ENCODE results near the gene TTLL4. TPM values are rescaled to one million over a fixed set of nuclear protein-coding genes. Genes with fewer than 3 reads are reported as not detected.

Gene TTLL4
- total RNA-seq (8.8 TPM), polyA plus RNA-seq (9.4 TPM)
- long read RNA-seq, donor 1, partial matches to known transcripts, result 0 of 1 reads
- long read RNA-seq, donor 1, other reads (novel, unspliced or antisense), result 0 of 1 reads
- long read RNA-seq, donor 2, full-length matches to known transcripts, result 10 of 27 reads
- long read RNA-seq, donor 2, partial matches to known transcripts, result 17 of 27 reads
- long read RNA-seq, donor 2, other reads (novel, unspliced or antisense), result 0 of 27 reads
- long read RNA-seq, donor 3, partial matches to known transcripts, result 5 of 6 reads
- long read RNA-seq, donor 3, other reads (novel, unspliced or antisense), result 0 of 6 reads
- long read RNA-seq, donor 4, full-length matches to known transcripts, result 2 of 2 reads
- long read RNA-seq, donor 4, partial matches to known transcripts, result 0 of 2 reads
- long read RNA-seq, donor 4, other reads (novel, unspliced or antisense), result 0 of 2 reads
- long read RNA-seq, donor 5, full-length matches to known transcripts, result 5 of 17 reads
- long read RNA-seq, donor 5, partial matches to known transcripts, result 12 of 17 reads
- long read RNA-seq, donor 5, other reads (novel, unspliced or antisense), result 0 of 17 reads
- long read RNA-seq, donor 6, partial matches to known transcripts, result 8 of 8 reads
- long read RNA-seq, donor 6, other reads (novel, unspliced or antisense), result 0 of 8 reads
- long read RNA-seq, donor 7, partial matches to known transcripts, result 5 of 7 reads
- long read RNA-seq, donor 7, other reads (novel, unspliced or antisense), result 0 of 7 reads
- long read RNA-seq, donor 8, partial matches to known transcripts, result 0 of 1 reads
- long read RNA-seq, donor 8, other reads (novel, unspliced or antisense), result 0 of 1 reads
- long read RNA-seq, donor 9, partial matches to known transcripts, result 0 of 1 reads
- long read RNA-seq, donor 9, other reads (novel, unspliced or antisense), result 0 of 1 reads
- long read RNA-seq, donor 10, full-length matches to known transcripts, result 2 of 2 reads
- long read RNA-seq, donor 10, partial matches to known transcripts, result 0 of 2 reads
- long read RNA-seq, donor 10, other reads (novel, unspliced or antisense), result 0 of 2 reads

DNA sequence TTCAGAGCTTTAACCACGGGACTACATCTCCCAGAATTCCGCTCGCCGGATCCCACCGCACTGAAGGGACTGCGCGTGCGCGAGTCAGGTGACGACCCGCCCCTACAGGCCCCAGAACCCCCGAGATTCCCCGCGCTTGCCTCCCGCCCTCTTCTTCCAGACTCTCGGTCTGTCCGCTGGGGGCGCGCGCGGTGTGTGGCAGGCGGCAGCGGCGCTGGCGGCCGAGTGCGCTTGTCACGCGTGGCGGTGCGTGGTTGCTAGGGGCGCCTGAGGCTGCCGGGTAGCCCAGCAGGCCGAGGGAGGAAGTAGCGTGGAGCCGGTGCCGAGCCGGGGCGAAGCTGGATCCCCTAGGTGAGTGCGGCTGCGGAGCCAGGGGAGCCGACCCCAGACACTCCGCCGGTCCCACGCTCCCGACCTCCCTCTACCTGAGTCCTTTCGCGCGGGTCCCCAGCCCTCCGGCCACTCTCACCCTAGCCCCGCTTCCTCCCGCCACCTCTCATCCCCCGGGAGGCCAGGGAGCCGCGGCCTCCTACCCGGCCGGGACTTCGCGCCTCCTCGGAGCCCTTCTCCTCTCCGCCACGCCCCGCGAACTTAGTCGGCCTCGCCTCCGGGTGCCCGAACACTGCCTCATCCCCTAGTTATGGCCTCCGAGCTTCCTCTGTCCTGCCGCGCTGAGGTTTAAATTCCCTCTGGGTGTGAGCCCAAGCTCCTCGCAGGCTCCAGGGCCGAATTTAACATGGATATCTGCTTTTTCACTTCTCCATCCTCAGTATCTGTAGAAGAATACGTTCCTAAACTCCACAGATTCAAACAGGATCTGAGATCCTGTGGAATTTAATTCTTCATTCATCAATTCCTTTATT, at the start of gene TTLL4:
Gene TTLL4 (plus strand): TSS at position 149 of the 863 bp plus-strand sequence. CDS start 26,842 bp downstream, outside the sequence.
- Histone ChIP-seq H3K4me1 (ENCODE audit: control insufficient read depth in 2 of 2, insufficient read depth in 2 of 2, low read length in 2 of 2) (peaks cover 3 to 4% of the 10 kb centered on the region in 2 donors), H3K4me3 (ENCODE audit: low read length in 2 of 2) (peak within 1 kb of the TSS; percentile 72 to 86), H3K36me3 (ENCODE audit: control insufficient read depth in 2 of 2, insufficient read depth in 2 of 2, low read length in 1 of 2) (peaks cover 0 to 2% of the 10 kb centered on the region in 2 donors), H3K27ac (ENCODE audit: low read depth in 1 of 2, low read length in 1 of 2) (peak within 1 kb of the TSS; percentile 68 to 82), H3K9me3 (ENCODE audit: control insufficient read depth in 2 of 2, insufficient read depth in 1 of 2, low read length in 1 of 2) (no peaks in the 10 kb centered on the region), H3K27me3 (ENCODE audit: control insufficient read depth in 2 of 2, insufficient read depth in 1 of 2, low read length in 1 of 2) (no peaks in the 10 kb centered on the region)
- peak; percentile 87 to 97 (median 94) for DNase-seq (ENCODE audit: low read depth in 6 of 9, low spot score in 9 of 9)
- WGBS, result under 1% methylated on average over 74 of the region's 74 CpGs

GRCh38 chr2:218662377-218662776, 48.3 kb upstream of the TTLL4 start:
- Histone ChIP-seq H3K4me1 (ENCODE audit: control insufficient read depth in 2 of 2, insufficient read depth in 2 of 2, low read length in 2 of 2) (peaks cover 3 to 11% of the 10 kb centered on the region in 2 donors), H3K27me3 (ENCODE audit: control insufficient read depth in 2 of 2, insufficient read depth in 1 of 2, low read length in 1 of 2) (no peaks in the 10 kb centered on the region), H3K27ac (ENCODE audit: low read depth in 1 of 2, low read length in 1 of 2) (no peak overlapping the region), H3K4me3 (ENCODE audit: low read length in 2 of 2) (no peak overlapping the region), H3K36me3 (ENCODE audit: control insufficient read depth in 2 of 2, insufficient read depth in 2 of 2, low read length in 1 of 2) (peaks cover 48 to 57% of the 10 kb centered on the region in 2 donors), H3K9me3 (ENCODE audit: control insufficient read depth in 2 of 2, insufficient read depth in 1 of 2, low read length in 1 of 2) (peaks cover 0 to 1% of the 10 kb centered on the region in 2 donors)
- 98% methylated on average over 7 of the region's 7 CpGs for WGBS
- no peak for DNase-seq (ENCODE audit: low read depth in 6 of 9, low spot score in 9 of 9)

DNA sequence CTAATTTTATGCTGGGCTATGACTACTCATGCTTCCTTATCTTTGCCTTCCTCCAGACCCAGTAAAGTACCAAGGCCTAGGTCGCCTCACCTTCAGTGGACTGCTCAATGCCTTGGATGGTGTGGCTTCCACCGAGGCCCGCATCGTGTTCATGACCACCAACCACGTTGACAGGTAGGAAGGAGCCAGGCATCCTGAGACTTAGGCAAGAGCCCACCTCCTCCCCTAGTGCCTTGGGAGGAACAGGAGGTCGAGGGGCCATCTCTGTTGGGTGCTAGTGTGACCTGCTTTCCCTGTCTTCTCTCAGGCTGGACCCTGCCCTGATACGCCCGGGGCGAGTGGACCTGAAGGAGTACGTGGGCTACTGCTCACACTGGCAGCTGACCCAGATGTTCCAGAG, 47.8 kb upstream of the TTLL4 start:
- H3K36me3 ChIP-seq (ENCODE audit: control insufficient read depth in 2 of 2, insufficient read depth in 2 of 2, low read length in 1 of 2), result peaks cover 53 to 61% of the 10 kb centered on the region in 2 donors
- peaks cover 3 to 11% of the 10 kb centered on the region in 2 donors for H3K4me1 ChIP-seq (ENCODE audit: control insufficient read depth in 2 of 2, insufficient read depth in 2 of 2, low read length in 2 of 2)
- H3K4me3 ChIP-seq (ENCODE audit: low read length in 2 of 2), result no peak overlapping the region
- H3K27ac ChIP-seq (ENCODE audit: low read depth in 1 of 2, low read length in 1 of 2), result no peak overlapping the region
- DNase-seq (ENCODE audit: low read depth in 6 of 9, low spot score in 9 of 9), result no peak
- H3K27me3 ChIP-seq (ENCODE audit: control insufficient read depth in 2 of 2, insufficient read depth in 1 of 2, low read length in 1 of 2), result no peaks in the 10 kb centered on the region
- H3K9me3 ChIP-seq (ENCODE audit: control insufficient read depth in 2 of 2, insufficient read depth in 1 of 2, low read length in 1 of 2), result peaks cover 0 to 1% of the 10 kb centered on the region in 2 donors
- WGBS, result 97% methylated on average over 10 of the region's 10 CpGs

GRCh38 chr2:218663901-218664300, 46.7 kb upstream of the TTLL4 start:
- H3K36me3 ChIP-seq (ENCODE audit: control insufficient read depth in 2 of 2, insufficient read depth in 2 of 2, low read length in 1 of 2), result peaks cover 57 to 67% of the 10 kb centered on the region in 2 donors
- no peak overlapping the region for H3K4me3 ChIP-seq (ENCODE audit: low read length in 2 of 2)
- 97% methylated on average over 15 of the region's 15 CpGs for WGBS
- H3K4me1 ChIP-seq (ENCODE audit: control insufficient read depth in 2 of 2, insufficient read depth in 2 of 2, low read length in 2 of 2), result peaks cover 0 to 6% of the 10 kb centered on the region in 2 donors
- peaks cover 0 to 1% of the 10 kb centered on the region in 2 donors for H3K9me3 ChIP-seq (ENCODE audit: control insufficient read depth in 2 of 2, insufficient read depth in 1 of 2, low read length in 1 of 2)
- no peak for DNase-seq (ENCODE audit: low read depth in 6 of 9, low spot score in 9 of 9)
- H3K27ac ChIP-seq (ENCODE audit: low read depth in 1 of 2, low read length in 1 of 2), result no peak overlapping the region
- H3K27me3 ChIP-seq (ENCODE audit: control insufficient read depth in 2 of 2, insufficient read depth in 1 of 2, low read length in 1 of 2), result no peaks in the 10 kb centered on the region

GRCh38 chr2:218664653-218665052, 46.0 kb upstream of the TTLL4 start:
- peaks cover 57 to 67% of the 10 kb centered on the region in 2 donors for H3K36me3 ChIP-seq (ENCODE audit: control insufficient read depth in 2 of 2, insufficient read depth in 2 of 2, low read length in 1 of 2)
- WGBS, result 98% methylated on average over 7 of the region's 7 CpGs

DNA sequence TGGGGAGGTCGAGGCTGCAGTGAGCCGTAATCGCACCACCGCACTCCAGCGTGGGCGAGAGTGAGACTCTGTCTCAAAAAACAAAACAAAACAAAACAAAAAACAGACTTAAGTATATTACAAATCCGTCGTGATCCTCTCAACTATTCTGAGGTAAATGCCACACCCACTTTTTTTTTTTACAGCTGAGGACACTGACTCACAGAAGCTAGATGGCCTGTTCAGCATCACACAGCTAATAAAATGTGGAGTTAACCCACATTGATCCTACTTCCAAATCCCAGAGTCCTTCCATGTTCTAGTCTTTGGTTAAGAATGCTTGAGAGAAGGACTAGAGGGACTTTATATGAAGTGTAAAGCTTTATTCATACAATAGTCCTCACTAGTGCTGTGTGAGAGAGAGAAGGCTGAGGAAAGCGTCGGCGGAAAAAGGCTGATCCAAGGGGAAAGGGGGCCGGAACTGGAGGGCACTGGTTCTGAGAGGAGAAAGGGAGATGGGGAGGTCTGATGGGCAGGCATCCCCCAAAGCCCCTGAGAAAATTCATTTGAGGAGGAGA, 39.5 kb upstream of the TTLL4 start:
- Histone ChIP-seq H3K4me1 (ENCODE audit: control insufficient read depth in 2 of 2, insufficient read depth in 2 of 2, low read length in 2 of 2) (peaks cover 8 to 17% of the 10 kb centered on the region in 2 donors), H3K4me3 (ENCODE audit: low read length in 2 of 2) (peak overlapping the region; percentile 81 to 94), H3K27ac (ENCODE audit: low read depth in 1 of 2, low read length in 1 of 2) (peak overlapping the region in 1 of 2 donors; percentile 60), H3K9me3 (ENCODE audit: control insufficient read depth in 2 of 2, insufficient read depth in 1 of 2, low read length in 1 of 2) (peaks cover 0 to 4% of the 10 kb centered on the region in 2 donors), H3K27me3 (ENCODE audit: control insufficient read depth in 2 of 2, insufficient read depth in 1 of 2, low read length in 1 of 2) (no peaks in the 10 kb centered on the region), H3K36me3 (ENCODE audit: control insufficient read depth in 2 of 2, insufficient read depth in 2 of 2, low read length in 1 of 2) (peaks cover 17 to 18% of the 10 kb centered on the region in 2 donors)
- 53% methylated on average over 12 of the region's 12 CpGs for WGBS
- no peak for DNase-seq (ENCODE audit: low read depth in 6 of 9, low spot score in 9 of 9)

More at GRCh38 chr2:218664653-218665052, 46.0 kb upstream of the TTLL4 start:
- no peak overlapping the region for H3K27ac ChIP-seq (ENCODE audit: low read depth in 1 of 2, low read length in 1 of 2)
- H3K9me3 ChIP-seq (ENCODE audit: control insufficient read depth in 2 of 2, insufficient read depth in 1 of 2, low read length in 1 of 2), result peaks cover 0 to 1% of the 10 kb centered on the region in 2 donors
- no peaks in the 10 kb centered on the region for H3K27me3 ChIP-seq (ENCODE audit: control insufficient read depth in 2 of 2, insufficient read depth in 1 of 2, low read length in 1 of 2)
- DNase-seq (ENCODE audit: low read depth in 6 of 9, low spot score in 9 of 9), result no peak
- no peak overlapping the region for H3K4me3 ChIP-seq (ENCODE audit: low read length in 2 of 2)
- H3K4me1 ChIP-seq (ENCODE audit: control insufficient read depth in 2 of 2, insufficient read depth in 2 of 2, low read length in 2 of 2), result peaks cover 0 to 6% of the 10 kb centered on the region in 2 donors

DNA sequence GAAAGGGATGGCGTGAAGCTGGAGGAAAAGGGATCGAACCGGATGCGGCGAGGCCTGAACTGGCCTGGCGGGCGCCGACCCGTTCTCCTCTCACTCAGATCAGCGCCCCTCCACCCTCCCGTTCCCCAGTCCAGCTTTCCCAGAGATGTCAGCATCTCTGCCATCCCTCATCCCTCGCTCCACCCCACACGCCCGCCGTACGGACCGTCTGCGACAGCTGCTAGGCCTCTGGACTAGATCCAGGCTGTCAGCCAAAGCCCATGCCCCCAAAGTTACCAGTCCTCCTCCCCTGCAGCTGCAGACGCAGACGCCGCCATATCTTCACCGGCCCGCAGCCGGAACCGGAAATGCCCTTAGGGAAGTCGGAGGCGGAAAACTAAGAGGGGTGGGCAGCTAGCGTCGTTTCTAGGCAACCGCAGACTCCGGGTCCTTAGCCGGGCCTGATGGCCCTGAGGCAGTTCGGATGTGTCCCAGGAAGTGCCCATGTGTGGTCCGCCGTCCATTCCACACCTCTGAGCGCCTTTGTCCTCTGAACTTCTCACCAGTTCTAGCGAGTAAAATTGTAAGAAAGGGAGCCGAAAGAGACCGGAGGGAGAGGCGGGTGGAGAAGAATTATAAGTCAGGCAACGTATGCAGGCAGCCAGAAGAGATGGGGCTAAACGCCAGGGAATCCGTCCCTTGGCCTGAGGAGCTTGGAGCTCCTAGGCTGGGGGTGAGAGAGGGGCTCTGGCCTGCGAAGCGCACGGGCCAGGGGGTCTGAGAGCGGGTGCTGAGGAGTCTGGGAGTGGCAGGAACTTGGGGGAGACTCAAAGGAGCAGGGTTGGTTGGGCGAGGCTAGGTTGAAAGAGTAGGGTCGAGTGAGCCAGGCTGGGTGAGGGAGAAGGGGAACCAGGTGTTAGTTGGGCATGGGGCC, 38.7 kb upstream of the TTLL4 start, which contains the start of the genes RNF25 and STK36:
Gene RNF25 (minus strand): TSS at position 349 of the 913 bp plus-strand sequence. CDS start 32 bp downstream, at position 317.
Gene STK36 (plus strand): TSS at position 433 of the 913 bp plus-strand sequence. CDS start 744 bp downstream, outside the sequence.
- H3K27me3 ChIP-seq (ENCODE audit: control insufficient read depth in 2 of 2, insufficient read depth in 1 of 2, low read length in 1 of 2), result no peaks in the 10 kb centered on the region
- H3K27ac ChIP-seq (ENCODE audit: low read depth in 1 of 2, low read length in 1 of 2), result peak within 1 kb of the TSS; percentile 60 to 84
- peak; percentile 60 to 89 (median 72) for DNase-seq (ENCODE audit: low read depth in 6 of 9, low spot score in 9 of 9)
- WGBS, result under 1% methylated on average over 49 of the region's 49 CpGs
- H3K9me3 ChIP-seq (ENCODE audit: control insufficient read depth in 2 of 2, insufficient read depth in 1 of 2, low read length in 1 of 2), result peaks cover 0 to 4% of the 10 kb centered on the region in 2 donors
- H3K36me3 ChIP-seq (ENCODE audit: control insufficient read depth in 2 of 2, insufficient read depth in 2 of 2, low read length in 1 of 2), result peaks cover 12 to 13% of the 10 kb centered on the region in 2 donors
- peaks cover 8 to 17% of the 10 kb centered on the region in 2 donors for H3K4me1 ChIP-seq (ENCODE audit: control insufficient read depth in 2 of 2, insufficient read depth in 2 of 2, low read length in 2 of 2)
- H3K4me3 ChIP-seq (ENCODE audit: low read length in 2 of 2), result peak within 1 kb of the TSS; percentile 81 to 94

Measured in thymus (tissue), 14 donors.